Naive B cell (primary cell): Measurements from ENCODE around the gene DOP1A. TPM values are rescaled to one million over a fixed set of nuclear protein-coding genes. Genes with fewer than 3 reads are reported as not detected.

Experiments used
- ATAC-seq, 2 donors: fragments of 150-1000 bp; cut with Tn5 transposase; 2 replicates each; pipeline ENCODE4 v1.10.0; 2021; ENCODE audit warnings: low read depth in 2 of 2, mild to moderate bottlenecking in 2 of 2, moderate library complexity in 2 of 2
- DNase-seq: peaks from one replicate; pipeline ENCODE4 v3.0.0; 2022
- H3K27ac Mint-ChIP-seq, 6 donors: one replicate each; pipeline ENCODE4 v1.8.0; 2020 to 2022; ENCODE audit warnings: mild to moderate bottlenecking in 6 of 6, mixed read lengths in 6 of 6, moderate library complexity in 5 of 6, inconsistent platforms in 2 of 6
- H3K27me3 Mint-ChIP-seq, 3 donors: one replicate each; pipeline ENCODE4 v1.8.0; 2021 to 2022; ENCODE audit warnings: mixed read lengths in 3 of 3, mild to moderate bottlenecking in 1 of 3
- H3K36me3 Mint-ChIP-seq, 2 donors: one replicate each; pipeline ENCODE4 v1.8.0; 2020 to 2022; ENCODE audit warnings: mixed read lengths in 2 of 2, inconsistent platforms in 1 of 2, mild to moderate bottlenecking in 1 of 2
- H3K4me1 Mint-ChIP-seq, 3 donors: one replicate each; pipeline ENCODE4 v1.8.0; 2020 to 2022; ENCODE audit warnings: mixed read lengths in 3 of 3, inconsistent platforms in 1 of 3, mild to moderate bottlenecking in 1 of 3, moderate library complexity in 1 of 3
- H3K4me3 Mint-ChIP-seq, 8 donors: one replicate each; pipeline ENCODE4 v1.8.0; 2020 to 2022; ENCODE audit warnings: mild to moderate bottlenecking in 8 of 8, mixed read lengths in 8 of 8, moderate library complexity in 8 of 8, inconsistent platforms in 2 of 8
- H3K9me3 Mint-ChIP-seq, 7 donors: one replicate each; pipeline ENCODE4 v1.8.0; 2020 to 2022; ENCODE audit warnings: mixed read lengths in 7 of 7, mild to moderate bottlenecking in 5 of 7, inconsistent platforms in 2 of 7, moderate library complexity in 1 of 7
- polyA plus RNA-seq, 6 donors: library from polyadenylated mRNA; unstranded; fragments of 300-500 nt; fragmentation: Illumina TruSeq; gene quantifications; one replicate each; pipeline ENCODE4 v1.2.3, GENCODE V29; 2021; ENCODE audit warnings: low read depth in 6 of 6

DOP1A gene
- polyA plus RNA-seq, 6 donors from 2014 or later: 0.14 to 7.7 (median 5.2) TPM

DNA sequence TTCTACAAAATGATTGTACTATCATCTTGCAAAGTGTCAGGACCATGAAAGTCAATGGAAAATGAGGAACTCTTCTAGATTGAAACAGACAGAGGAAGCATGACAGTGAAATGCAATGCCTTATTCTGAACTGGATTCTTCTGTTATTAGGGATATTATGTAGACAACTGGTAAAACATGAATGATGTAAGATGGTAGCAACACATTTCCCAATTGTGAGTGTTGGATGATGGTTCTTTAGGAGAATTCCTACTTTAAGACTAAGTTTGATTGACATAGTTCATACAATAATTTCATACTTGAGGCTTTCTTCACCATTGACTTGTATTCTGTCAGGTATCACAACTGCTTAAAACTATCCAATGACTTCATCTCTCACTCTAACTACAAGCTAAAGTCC is 6.3 kb upstream of the DOP1A start:
- Mint-ChIP-seq H3K36me3 (peaks cover 0 to 11% of the 10 kb centered on the region in 2 donors), H3K27ac (peak overlapping the region in 1 of 6 donors; percentile 84), H3K4me3 (peak overlapping the region in 1 of 8 donors; percentile 16), H3K4me1 (peaks cover 13 to 29% (median 20%) of the 10 kb centered on the region in 3 donors), H3K27me3 (no peaks in the 10 kb centered on the region), H3K9me3 (peaks cover 0 to 2% (median 0%) of the 10 kb centered on the region in 7 donors)
- ATAC-seq (no peak), DNase-seq (no peak)

DNA sequence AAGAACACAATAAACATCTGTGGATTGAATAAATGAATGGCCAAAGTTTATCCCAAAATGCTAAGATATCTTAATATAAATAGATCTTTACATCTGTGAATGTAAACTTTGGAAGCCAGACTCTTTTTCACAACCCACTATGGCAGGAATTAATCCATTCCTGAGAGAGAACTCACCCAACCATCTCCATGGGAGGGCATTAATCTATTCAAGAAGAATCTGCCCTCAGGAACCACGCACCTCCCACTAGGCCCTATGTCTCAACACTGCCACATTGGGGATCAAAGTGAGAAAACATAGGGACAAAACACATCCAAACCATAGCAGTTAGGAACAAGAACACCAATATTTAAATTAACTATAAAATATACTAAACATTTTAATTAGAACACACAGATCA is 5.2 kb upstream of the DOP1A start:
- H3K27ac Mint-ChIP-seq: no peak overlapping the region
- no peak overlapping the region for H3K4me3 Mint-ChIP-seq
- H3K27me3 Mint-ChIP-seq: no peaks in the 10 kb centered on the region
- H3K9me3 Mint-ChIP-seq: peaks cover 0 to 2% (median 0%) of the 10 kb centered on the region in 7 donors
- ATAC-seq (no peak), DNase-seq (no peak)
- peaks cover 11 to 28% (median 22%) of the 10 kb centered on the region in 3 donors for H3K4me1 Mint-ChIP-seq
- peaks cover 0 to under 1% of the 10 kb centered on the region in 2 donors for H3K36me3 Mint-ChIP-seq

DNA sequence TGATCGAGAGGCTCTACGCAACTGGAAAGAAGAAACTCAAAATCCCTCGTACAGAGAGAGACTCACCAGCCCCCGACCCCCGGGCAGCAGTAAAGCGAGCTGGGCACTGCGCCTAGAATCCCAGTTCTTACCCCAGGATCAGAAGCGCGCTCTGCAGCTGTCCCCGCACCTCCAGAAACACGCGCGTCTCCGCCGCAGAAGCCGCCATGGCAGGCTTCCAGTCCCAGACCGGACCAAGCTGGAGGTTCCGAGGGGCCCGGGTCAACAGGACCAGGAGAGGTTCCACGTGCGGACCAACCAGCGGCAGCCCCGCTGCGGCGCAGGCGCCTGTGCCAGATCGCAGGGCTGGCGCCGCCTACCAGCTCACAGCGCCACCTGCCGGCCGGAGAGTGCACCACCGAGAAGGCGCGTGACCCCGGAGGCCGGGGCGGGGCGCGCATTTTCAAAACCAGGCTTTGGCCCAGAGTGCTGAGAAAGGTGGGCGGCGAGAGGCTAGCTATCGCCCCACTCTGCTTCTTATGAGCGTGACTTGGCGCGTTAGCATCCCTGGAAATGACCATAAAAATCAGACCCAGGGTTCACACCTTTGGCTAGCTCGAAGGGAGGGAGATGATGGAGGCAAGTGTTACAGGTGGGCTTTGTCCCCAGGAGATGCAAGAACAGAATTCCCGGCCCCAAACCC is 1.8 kb upstream of the DOP1A start, which contains the start of gene UBE3D:
Gene UBE3D, minus strand, starts transcription at position 331 of the 682 bp plus-strand sequence. Its CDS starts 123 bp downstream, at position 208.
- ATAC-seq (peak; percentile 59 to 64), DNase-seq (peak; percentile 91)
- Mint-ChIP-seq H3K36me3 (no peaks in the 10 kb centered on the region), H3K4me3 (peak within 1 kb of the TSS; percentile 85 to 96 (median 92)), H3K4me1 (peaks cover 27 to 46% (median 33%) of the 10 kb centered on the region in 3 donors), H3K9me3 (no peaks in the 10 kb centered on the region), H3K27ac (peak within 1 kb of the TSS; percentile 64 to 95 (median 81)), H3K27me3 (no peaks in the 10 kb centered on the region)

DNA sequence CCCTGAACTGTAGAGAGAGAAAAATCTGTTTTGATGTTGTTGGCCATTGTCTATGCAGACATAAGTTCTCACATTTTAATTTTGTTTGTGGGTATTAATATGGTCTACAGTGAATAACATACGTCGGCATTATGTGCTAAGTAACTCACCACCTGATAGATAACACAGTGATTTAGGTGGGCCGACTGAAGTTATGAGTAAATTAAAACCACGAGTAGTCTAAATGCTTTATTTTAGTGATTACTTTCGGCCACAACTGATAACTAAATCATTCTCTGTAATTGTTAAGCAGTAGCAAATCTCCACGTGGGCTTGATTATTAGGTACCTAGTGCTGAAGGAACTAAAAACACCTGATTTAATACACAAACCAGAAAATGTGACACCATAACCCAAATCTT is 1.1 kb downstream of the DOP1A start:
- H3K36me3 Mint-ChIP-seq: no peaks in the 10 kb centered on the region
- ATAC-seq (no peak), DNase-seq (no peak)
- peak overlapping the region; percentile 83 to 96 (median 92) for H3K4me3 Mint-ChIP-seq
- peaks cover 35 to 44% (median 35%) of the 10 kb centered on the region in 3 donors for H3K4me1 Mint-ChIP-seq
- peak overlapping the region in 4 of 6 donors; percentile 93 to 96 (median 95) for H3K27ac Mint-ChIP-seq
- no peaks in the 10 kb centered on the region for H3K27me3 Mint-ChIP-seq
- H3K9me3 Mint-ChIP-seq: no peaks in the 10 kb centered on the region

DNA sequence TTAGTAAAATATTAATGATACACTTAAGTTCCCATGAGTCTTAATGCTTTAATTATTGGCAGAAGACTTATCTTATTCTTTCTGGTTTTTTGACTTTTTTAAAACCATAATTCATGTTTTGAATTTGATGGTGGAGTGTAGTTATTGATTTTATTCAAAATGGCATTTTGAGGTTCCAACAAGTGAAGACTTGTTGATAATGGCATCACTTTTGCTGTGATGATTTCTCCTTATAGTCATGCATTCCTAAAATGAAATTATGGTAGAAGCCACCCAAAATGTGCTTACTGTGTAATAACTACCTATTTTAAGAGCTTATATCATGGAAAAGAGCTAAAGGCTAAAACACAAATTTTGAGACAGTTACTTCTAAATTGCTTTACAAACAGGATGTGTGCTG is 2.2 kb downstream of the DOP1A start:
- ATAC-seq: no peak
- no peak overlapping the region for H3K4me3 Mint-ChIP-seq
- peaks cover 29 to 38% (median 31%) of the 10 kb centered on the region in 3 donors for H3K4me1 Mint-ChIP-seq

DNA sequence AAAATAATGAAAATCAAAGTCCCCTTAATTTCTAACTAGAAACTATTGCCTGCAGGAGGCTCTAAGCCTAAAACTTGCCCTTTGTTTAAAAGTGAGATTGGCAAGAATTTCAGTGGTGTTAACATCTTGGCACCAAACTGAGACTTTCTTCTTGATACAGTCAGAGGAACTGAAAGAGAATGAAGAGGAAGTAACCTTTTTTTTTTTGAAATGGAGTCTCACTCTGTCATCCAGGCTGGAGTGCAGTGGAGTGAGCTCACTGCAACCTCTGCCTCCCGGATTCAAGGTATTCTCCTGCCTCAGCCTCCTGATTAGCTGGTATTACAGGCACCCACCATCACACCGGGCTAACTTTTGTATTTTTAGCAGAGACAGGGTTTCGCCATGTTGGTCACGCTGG is 3.6 kb downstream of the DOP1A start:
- Mint-ChIP-seq H3K27ac (peak overlapping the region in 5 of 6 donors; percentile 4 to 90 (median 86)), H3K4me3 (peak overlapping the region in 5 of 8 donors; percentile 10 to 72 (median 45)), H3K27me3 (no peaks in the 10 kb centered on the region), H3K9me3 (no peaks in the 10 kb centered on the region), H3K4me1 (peaks cover 31 to 34% (median 33%) of the 10 kb centered on the region in 3 donors), H3K36me3 (peaks cover 0 to 8% of the 10 kb centered on the region in 2 donors)
- DNase-seq (peak; percentile 67), ATAC-seq (peak; percentile 51)

More for the DNA sequence above, 2.2 kb downstream of the DOP1A start:
- Mint-ChIP-seq H3K27me3 (no peaks in the 10 kb centered on the region), H3K9me3 (no peaks in the 10 kb centered on the region), H3K36me3 (no peaks in the 10 kb centered on the region), H3K27ac (peak overlapping the region in 1 of 6 donors; percentile 19)
- no peak for DNase-seq

DNA sequence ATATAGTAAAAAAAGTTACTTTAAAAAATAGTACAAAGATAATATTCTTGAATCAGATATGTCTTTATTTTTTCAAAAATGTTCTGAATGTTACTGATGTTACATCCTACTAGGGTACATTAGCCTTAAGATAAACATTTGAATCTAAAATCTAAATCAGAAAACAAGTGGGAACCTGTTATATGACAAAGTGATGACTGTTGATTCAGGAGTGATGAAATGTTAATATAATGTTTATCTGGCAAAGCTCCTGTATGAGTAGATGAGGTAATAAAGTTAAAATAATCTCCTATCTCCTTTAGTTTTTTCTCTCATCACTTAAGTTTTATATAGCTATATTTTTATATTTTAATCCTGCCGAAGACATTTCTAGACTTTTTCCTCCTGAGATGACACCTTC is 4.2 kb downstream of the DOP1A start:
- ATAC-seq: no peak
- Mint-ChIP-seq H3K27ac (peak overlapping the region in 1 of 6 donors; percentile 29), H3K27me3 (no peaks in the 10 kb centered on the region), H3K36me3 (peaks cover 0 to 8% of the 10 kb centered on the region in 2 donors), H3K4me1 (peaks cover 29 to 30% (median 30%) of the 10 kb centered on the region in 3 donors), H3K9me3 (no peaks in the 10 kb centered on the region), H3K4me3 (no peak overlapping the region)
- no peak for DNase-seq

DNA sequence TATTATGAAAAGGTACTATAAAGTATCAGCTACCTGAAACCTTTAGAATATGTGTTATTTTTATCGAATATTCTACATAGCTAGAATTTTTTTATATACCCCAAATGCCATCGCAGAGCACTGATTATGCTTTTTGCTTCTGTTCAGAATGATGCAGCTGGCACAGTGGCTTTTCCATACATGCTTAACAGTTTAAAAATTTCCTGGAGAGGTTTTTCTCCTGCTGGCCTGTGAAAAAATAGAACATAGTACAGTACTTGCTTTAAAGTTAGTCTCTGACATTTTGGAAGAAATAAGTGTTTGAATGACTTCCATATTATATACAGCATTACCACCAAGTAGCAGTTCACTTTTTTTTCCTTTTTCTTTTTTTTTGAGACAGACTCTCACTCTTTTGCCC is 5.3 kb downstream of the DOP1A start:
- H3K36me3 Mint-ChIP-seq: peaks cover 0 to 8% of the 10 kb centered on the region in 2 donors
- no peak overlapping the region for H3K27ac Mint-ChIP-seq
- no peaks in the 10 kb centered on the region for H3K27me3 Mint-ChIP-seq
- H3K9me3 Mint-ChIP-seq: no peaks in the 10 kb centered on the region
- peaks cover 22 to 25% (median 25%) of the 10 kb centered on the region in 3 donors for H3K4me1 Mint-ChIP-seq
- H3K4me3 Mint-ChIP-seq: no peak overlapping the region
- no peak for ATAC-seq
- no peak for DNase-seq

DNA sequence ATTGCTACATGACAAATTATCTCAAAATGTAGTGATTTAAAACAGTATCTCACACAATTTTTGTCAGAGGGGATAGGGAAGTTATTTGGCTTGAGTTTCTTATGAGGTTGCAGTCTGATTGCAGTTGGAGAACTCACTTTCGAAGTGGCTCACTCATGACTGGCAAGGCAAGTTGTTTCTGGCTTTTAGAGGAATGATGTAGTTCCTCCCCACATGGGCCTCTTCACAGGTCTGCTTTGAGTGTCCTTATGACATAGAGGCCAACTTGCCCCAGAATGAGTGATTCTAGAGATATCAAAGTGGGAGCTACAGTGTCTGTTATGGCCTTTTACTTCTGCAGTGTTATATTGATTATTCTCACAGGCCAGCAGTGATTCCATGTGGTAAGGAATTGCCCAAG is 6.1 kb downstream of the DOP1A start:
- Mint-ChIP-seq H3K36me3 (peaks cover 0 to 8% of the 10 kb centered on the region in 2 donors), H3K27me3 (no peaks in the 10 kb centered on the region), H3K27ac (no peak overlapping the region), H3K9me3 (no peaks in the 10 kb centered on the region), H3K4me3 (no peak overlapping the region), H3K4me1 (peaks cover 17 to 26% (median 24%) of the 10 kb centered on the region in 3 donors)
- ATAC-seq (no peak), DNase-seq (no peak)

DNA sequence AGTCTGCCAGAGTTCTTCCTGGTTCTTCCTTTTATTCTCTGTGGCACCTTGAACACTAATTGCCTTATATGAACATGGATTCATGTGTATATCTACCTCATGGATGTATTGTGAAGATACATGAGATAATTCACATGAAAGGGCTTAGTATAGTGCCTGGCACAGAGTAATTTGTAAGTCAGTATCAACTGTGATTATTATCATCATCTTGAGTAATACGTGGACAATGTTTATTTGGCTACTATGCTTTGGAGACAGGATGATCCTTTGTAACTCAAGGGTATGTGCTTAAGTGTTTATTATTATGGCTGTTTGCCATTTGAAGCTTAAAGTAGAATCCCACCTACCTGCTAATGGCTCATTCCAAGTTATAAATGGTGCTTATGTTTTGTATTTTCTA is 16.0 kb downstream of the DOP1A start:
- no peaks in the 10 kb centered on the region for H3K27me3 Mint-ChIP-seq
- no peak overlapping the region for H3K27ac Mint-ChIP-seq
- ATAC-seq: no peak
- peaks cover 4 to 10% of the 10 kb centered on the region in 2 donors for H3K36me3 Mint-ChIP-seq
- H3K4me3 Mint-ChIP-seq: no peak overlapping the region
- DNase-seq: no peak
- no peaks in the 10 kb centered on the region for H3K9me3 Mint-ChIP-seq
- H3K4me1 Mint-ChIP-seq: peaks cover 23 to 45% (median 33%) of the 10 kb centered on the region in 3 donors

DNA sequence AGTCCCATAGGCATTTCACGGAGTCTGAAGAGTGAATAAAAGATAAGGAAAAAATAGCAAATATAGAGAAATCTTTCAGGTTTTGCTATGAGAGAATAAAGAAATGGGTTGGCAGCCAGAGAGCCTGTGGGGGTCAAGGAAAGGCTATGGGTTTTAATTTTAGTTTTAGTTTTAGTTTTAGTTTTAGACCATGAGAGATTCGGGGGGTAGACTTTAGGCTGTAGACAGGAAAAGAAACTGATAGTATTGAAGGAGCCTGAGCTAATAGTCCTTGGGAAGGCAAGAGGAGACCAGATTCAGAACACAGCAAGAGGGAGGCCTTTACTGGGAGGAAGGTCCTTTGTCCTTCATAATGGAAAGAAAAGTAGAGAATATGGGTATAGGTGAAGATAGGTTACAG is 19.3 kb downstream of the DOP1A start:
- peaks cover 20 to 33% (median 31%) of the 10 kb centered on the region in 3 donors for H3K4me1 Mint-ChIP-seq
- DNase-seq (no peak), ATAC-seq (no peak)
- peaks cover 4 to 5% of the 10 kb centered on the region in 2 donors for H3K36me3 Mint-ChIP-seq
- no peaks in the 10 kb centered on the region for H3K9me3 Mint-ChIP-seq
- H3K27me3 Mint-ChIP-seq: no peaks in the 10 kb centered on the region
- peak overlapping the region in 2 of 8 donors; percentile 36 to 61 for H3K4me3 Mint-ChIP-seq
- peak overlapping the region in 3 of 6 donors; percentile 5 to 81 (median 70) for H3K27ac Mint-ChIP-seq

DNA sequence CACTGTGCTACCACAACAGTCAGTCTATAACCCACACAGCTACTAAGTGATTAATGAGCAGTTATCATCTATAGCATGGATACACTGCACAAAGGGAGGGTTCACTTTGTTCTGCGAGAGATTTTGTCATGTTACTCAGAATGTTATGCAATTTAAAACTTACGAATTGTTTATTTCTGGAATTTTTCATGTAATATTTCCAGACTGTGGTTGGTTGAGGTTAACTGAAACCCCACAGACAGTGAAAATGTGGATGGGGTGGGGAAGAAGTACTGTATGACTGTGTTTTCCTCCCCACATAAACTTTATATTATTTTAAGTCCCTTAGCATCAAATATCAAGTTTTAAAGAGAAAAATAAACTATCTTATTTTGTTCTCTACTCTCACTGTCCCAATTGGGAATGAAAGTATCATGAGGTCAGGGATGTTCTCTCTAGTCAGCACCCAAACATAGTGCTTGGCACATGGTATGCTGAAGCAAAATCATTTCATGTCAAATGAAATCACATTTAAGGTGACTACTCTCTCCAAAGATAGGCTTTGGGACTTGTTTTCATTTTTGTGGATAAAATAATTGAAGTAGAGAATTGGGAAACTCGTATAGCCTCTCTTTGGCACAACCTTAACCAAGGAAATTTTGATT is 25.4 kb downstream of the DOP1A start:
- Mint-ChIP-seq H3K9me3 (peaks cover 0 to 5% (median 3%) of the 10 kb centered on the region in 7 donors), H3K4me3 (no peak overlapping the region), H3K36me3 (peaks cover 5 to 8% of the 10 kb centered on the region in 2 donors), H3K27me3 (no peaks in the 10 kb centered on the region), H3K4me1 (peaks cover 4 to 14% (median 11%) of the 10 kb centered on the region in 3 donors), H3K27ac (no peak overlapping the region)
- no peak for ATAC-seq
- DNase-seq: no peak

DNA sequence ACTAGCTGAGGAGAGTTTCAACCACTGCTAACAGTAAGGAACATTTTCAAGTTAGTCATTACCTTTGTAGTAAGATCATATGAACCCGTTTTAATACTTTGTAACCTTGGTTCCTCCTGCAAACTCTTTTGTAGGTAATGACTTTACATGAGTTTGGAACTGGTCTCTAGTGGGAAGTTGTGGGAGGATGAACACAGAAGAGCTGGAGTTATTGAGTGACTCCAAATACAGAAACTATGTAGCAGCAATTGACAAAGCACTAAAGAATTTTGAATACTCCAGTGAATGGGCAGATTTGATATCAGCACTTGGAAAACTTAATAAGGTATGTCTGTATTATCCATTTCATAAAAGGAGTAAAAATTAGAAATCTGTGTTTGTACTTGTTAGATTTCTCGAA is 29.3 kb downstream of the DOP1A start:
- peak overlapping the region in 1 of 6 donors; percentile 8 for H3K27ac Mint-ChIP-seq

More for the DNA sequence above, 29.3 kb downstream of the DOP1A start:
- Mint-ChIP-seq H3K4me1 (peaks cover 3 to 11% (median 4%) of the 10 kb centered on the region in 3 donors), H3K9me3 (peaks cover 0 to 5% (median 3%) of the 10 kb centered on the region in 7 donors), H3K4me3 (no peak overlapping the region), H3K36me3 (peaks cover 9 to 19% of the 10 kb centered on the region in 2 donors), H3K27me3 (no peaks in the 10 kb centered on the region)
- no peak for DNase-seq
- no peak for ATAC-seq
